ENCODE data around the gene RPL10A. TPM values are rescaled to one million over a fixed set of nuclear protein-coding genes. Genes with fewer than 3 reads are reported as not detected.

The RPL10A gene
- total RNA-seq, 2 experiments from 2014 or later = 1,239 to 1,245 TPM

GRCh38 chr6:35481226-35481625 is 13.0 kb downstream of the RPL10A start:
- Mint-ChIP-seq H3K4me1 (no peaks in the 10 kb centered on the region), H3K9me3 (no peaks in the 10 kb centered on the region), H3K27ac (no peak overlapping the region), H3K36me3 (ENCODE audit: low read depth) (no peaks in the 10 kb centered on the region), H3K4me3 (no peak overlapping the region), H3K27me3 (peaks cover 9% of the 10 kb centered on the region)
- CTCF ChIA-PET = interaction anchor here (0.6 to 1.6 kb wide), 3 partner anchors 10 to 143 kb away, joined by 3 to 4 read pairs (median 4); no protein-coding TSS in a partner anchor
- POLR2A ChIA-PET = interaction anchor here (1.2 to 2.9 kb wide), 2 partner anchors 10 to 12 kb away, joined by 4 to 18 read pairs; no protein-coding TSS in a partner anchor
- DNase-seq = no peak

GRCh38 chr6:35483062-35483461 is 14.9 kb downstream of the RPL10A start:
- CTCF ChIA-PET = interaction anchor here (0.6 kb wide), 1 partner anchor 90 kb away, joined by 3 read pairs; no protein-coding TSS in a partner anchor
- H3K36me3 Mint-ChIP-seq (ENCODE audit: low read depth) = no peaks in the 10 kb centered on the region
- peaks cover 9% of the 10 kb centered on the region for H3K27me3 Mint-ChIP-seq
- POLR2A ChIA-PET = interaction anchor here (1.5 kb wide), 1 partner anchor 15 kb away, joined by 3 read pairs; no protein-coding TSS in a partner anchor
- H3K9me3 Mint-ChIP-seq = no peaks in the 10 kb centered on the region
- H3K27ac Mint-ChIP-seq = no peak overlapping the region
- H3K4me1 Mint-ChIP-seq = peaks cover 6% of the 10 kb centered on the region
- H3K4me3 Mint-ChIP-seq = no peak overlapping the region
- DNase-seq = no peak

- H3K4me1 Mint-ChIP-seq = peaks cover 9% of the 10 kb centered on the region
- H3K36me3 Mint-ChIP-seq (ENCODE audit: low read depth) = no peaks in the 10 kb centered on the region
- no peak for DNase-seq
- H3K4me3 Mint-ChIP-seq = no peak overlapping the region
- CTCF ChIA-PET = no interaction called here
- H3K9me3 Mint-ChIP-seq = no peaks in the 10 kb centered on the region
- H3K27me3 Mint-ChIP-seq = peaks cover 9% of the 10 kb centered on the region
- POLR2A ChIA-PET = interaction anchor here (1.5 to 1.7 kb wide), 2 partner anchors 9 to 16 kb away, joined by 3 to 7 read pairs; no protein-coding TSS in a partner anchor
- no peak overlapping the region for H3K27ac Mint-ChIP-seq
These were observed 15.3 kb downstream of the RPL10A start for GRCh38 chr6:35483490-35483889.

DNA sequence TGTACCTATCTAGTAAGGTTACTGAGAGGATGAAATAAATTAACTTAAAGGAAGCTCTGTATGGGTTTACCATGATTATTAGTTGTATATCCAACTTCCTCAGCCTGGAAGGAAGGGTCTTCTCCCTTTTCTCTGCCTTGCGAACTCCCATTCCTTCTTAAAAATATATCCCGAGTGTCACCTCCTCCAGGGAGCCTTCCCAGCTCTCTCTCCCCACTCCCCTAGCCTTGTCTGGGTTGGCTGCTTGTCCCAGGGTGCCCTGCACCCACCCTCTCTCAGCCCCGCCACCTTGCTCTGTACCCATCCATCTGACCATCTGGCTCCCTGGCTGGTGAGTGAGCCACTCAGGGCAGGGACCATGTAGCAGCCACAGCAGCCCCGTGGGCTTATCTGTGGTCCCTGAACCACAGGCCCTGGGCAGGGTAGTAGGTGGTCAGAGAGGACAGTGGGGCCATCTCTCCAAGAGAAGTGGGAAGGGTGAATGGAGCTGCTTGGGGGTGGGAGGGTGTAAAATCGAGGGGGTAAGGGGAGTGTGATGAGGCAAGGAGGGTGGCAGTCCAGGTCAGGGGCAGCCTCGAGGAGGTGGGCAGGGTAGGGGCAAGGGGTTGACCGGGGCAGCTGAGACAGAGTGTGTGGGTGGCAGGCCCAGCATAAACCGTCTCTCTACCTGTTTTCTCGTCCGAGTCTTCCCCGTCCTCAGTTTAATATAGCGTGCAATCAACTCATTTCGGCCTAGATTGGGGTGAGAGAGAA is 15.9 kb downstream of the RPL10A start:
- Mint-ChIP-seq H3K27me3 (peaks cover 9% of the 10 kb centered on the region), H3K4me1 (peaks cover 9% of the 10 kb centered on the region), H3K27ac (no peak overlapping the region), H3K4me3 (no peak overlapping the region), H3K9me3 (no peaks in the 10 kb centered on the region), H3K36me3 (ENCODE audit: low read depth) (no peaks in the 10 kb centered on the region)
- ChIA-PET POLR2A (interaction anchor here (1.2 to 1.7 kb wide), 2 partner anchors 9 to 14 kb away, joined by 3 to 7 read pairs; no protein-coding TSS in a partner anchor), CTCF (no interaction called here)
- DNase-seq = no peak

DNA sequence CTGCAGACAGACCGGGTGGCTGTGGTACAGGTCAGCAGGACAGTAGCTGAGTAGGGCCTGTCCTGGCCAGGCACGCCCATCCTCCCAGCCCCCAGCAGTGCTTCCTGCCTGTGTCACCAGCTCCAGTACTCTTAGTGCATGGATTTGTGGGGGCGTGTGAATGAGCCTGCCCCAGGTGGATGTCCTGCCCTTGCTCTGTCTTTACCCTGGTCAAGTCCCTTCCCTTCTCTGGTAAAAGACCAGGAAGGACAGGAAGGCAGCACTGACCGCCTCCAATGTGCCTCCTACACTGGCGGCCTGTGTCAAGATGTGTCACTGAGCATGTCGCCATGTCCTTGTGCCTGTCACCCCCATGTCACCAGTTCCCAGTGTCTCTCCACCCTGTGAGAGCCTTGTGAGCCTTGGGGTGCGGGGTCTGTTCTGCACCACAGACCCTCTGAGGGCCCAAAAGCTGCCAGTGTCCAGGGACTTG is 16.8 kb downstream of the RPL10A start:
- H3K36me3 Mint-ChIP-seq (ENCODE audit: low read depth) = no peaks in the 10 kb centered on the region
- H3K4me3 Mint-ChIP-seq = no peak overlapping the region
- ChIA-PET CTCF (no interaction called here), POLR2A (interaction anchor here (1.1 to 1.7 kb wide), 3 partner anchors 10 to 13 kb away, joined by 3 to 7 read pairs (median 3); no protein-coding TSS in a partner anchor)
- peaks cover 9% of the 10 kb centered on the region for H3K27me3 Mint-ChIP-seq
- H3K4me1 Mint-ChIP-seq = peaks cover 9% of the 10 kb centered on the region
- no peak overlapping the region for H3K27ac Mint-ChIP-seq
- no peak for DNase-seq
- no peaks in the 10 kb centered on the region for H3K9me3 Mint-ChIP-seq

GRCh38 chr6:35485402-35485877 is 17.2 kb downstream of the RPL10A start:
- DNase-seq = no peak
- POLR2A ChIA-PET = interaction anchor here (1.1 to 1.7 kb wide), 3 partner anchors 11 to 14 kb away, joined by 3 to 7 read pairs (median 3); no protein-coding TSS in a partner anchor
- Mint-ChIP-seq H3K4me3 (no peak overlapping the region), H3K27me3 (peaks cover 9% of the 10 kb centered on the region), H3K9me3 (no peaks in the 10 kb centered on the region), H3K4me1 (peaks cover 9% of the 10 kb centered on the region), H3K36me3 (ENCODE audit: low read depth) (no peaks in the 10 kb centered on the region), H3K27ac (no peak overlapping the region)
- CTCF ChIA-PET = no interaction called here

DNA sequence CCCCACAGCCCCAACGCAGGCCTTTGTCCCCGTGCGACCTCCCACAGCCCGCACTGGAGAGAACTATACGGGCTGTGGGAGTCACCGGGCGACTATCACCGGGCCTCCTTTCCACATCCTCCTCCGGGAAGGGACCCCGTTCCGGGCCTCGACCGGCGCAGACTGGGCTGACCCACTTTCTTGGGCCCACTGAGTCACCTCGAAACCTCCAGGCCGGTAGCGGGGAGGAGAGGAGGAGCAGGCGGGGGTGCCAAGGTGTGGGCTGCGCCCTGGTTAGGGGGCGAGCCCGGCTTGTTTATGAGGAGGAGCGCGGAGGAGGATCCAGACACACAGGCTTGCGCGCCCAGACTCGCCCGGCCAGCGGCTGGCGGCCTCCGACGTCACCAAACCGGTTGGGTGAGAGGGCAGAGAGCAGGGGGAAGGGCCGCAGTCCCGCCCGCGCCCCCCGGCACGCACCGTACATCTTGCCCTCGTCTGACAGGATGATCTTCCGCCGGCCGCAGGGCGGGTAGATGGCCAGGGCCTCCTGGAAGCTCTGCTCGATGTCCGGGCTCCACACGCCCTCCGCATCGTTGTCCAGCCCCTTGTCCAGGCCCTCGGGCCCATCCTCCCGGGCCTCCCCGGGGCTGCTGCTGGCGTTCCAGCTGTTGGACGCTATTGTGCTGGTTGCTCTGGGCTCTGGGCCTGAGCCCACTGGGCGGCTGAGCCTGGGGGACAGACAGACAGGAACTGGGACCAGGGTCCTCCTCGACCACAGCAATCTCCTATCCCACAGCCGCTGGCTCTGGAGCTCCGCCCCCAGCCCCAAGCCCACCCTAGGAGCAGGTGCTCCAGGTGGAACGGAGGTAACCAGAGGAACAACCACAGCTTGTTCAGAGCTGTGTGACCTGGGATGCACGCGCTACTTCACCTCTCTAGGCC is 18.1 kb downstream of the RPL10A start:
- no peak overlapping the region for H3K27ac Mint-ChIP-seq
- H3K9me3 Mint-ChIP-seq = no peaks in the 10 kb centered on the region
- DNase-seq = no peak
- H3K36me3 Mint-ChIP-seq (ENCODE audit: low read depth) = no peaks in the 10 kb centered on the region
- POLR2A ChIA-PET = interaction anchor here (1.2 kb wide), 1 partner anchor 8 kb away, joined by 3 read pairs; no protein-coding TSS in a partner anchor
- H3K4me3 Mint-ChIP-seq = no peak overlapping the region
- CTCF ChIA-PET = interaction anchor here (0.5 to 0.9 kb wide), 2 partner anchors 19 to 51 kb away, joined by 3 to 4 read pairs; no protein-coding TSS in a partner anchor
- H3K27me3 Mint-ChIP-seq = peaks cover 3% of the 10 kb centered on the region
- H3K4me1 Mint-ChIP-seq = peaks cover 9% of the 10 kb centered on the region

DNA sequence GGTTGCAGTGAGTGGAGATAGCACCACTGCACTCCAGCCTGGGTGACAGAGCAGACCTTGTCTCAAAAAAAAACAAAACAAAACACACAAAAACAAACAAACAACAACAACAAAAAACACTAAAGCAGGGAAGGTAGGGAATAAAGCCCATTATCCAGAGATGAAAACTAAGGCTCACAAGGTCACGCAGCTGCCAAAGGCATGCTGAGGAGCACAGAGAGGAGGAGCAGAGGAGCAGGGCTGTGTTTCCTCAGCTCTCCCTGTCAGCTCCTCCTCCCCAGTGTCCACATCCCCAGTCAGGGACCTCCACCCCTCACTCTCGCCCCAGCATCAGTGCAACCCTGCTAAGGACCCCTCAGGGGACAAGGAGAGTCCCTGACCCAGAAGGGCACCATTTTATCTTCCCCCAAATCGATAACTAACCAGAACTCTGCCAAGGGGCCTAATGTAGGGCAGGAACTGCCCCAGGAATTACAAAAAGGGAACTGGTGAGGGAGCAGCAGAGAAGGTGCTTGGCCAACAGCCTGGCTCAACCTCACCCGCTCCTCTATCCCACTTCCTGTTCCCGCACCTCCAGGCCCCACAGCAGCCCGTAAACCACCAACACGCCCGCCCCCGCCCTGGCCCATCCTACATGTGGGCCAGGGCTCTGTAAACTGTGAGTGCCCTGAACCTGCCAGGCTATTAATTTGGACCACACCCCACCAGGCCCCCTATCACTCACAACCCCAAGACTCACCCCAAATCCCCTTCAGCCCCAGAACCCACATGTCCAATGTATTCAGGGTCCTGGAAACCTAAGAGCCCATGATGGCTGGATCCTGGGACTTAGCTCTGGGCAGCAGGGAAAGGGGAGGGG is 19.7 kb downstream of the RPL10A start:
- H3K27me3 Mint-ChIP-seq = no peaks in the 10 kb centered on the region
- ChIA-PET POLR2A (interaction anchor here (1.2 to 1.4 kb wide), 2 partner anchors 10 to 13 kb away, joined by 3 read pairs; no protein-coding TSS in a partner anchor), CTCF (interaction anchor here (0.9 kb wide), 1 partner anchor 20 kb away, joined by 4 read pairs; no protein-coding TSS in a partner anchor)
- H3K9me3 Mint-ChIP-seq = no peaks in the 10 kb centered on the region
- no peaks in the 10 kb centered on the region for H3K36me3 Mint-ChIP-seq (ENCODE audit: low read depth)
- H3K4me3 Mint-ChIP-seq = no peak overlapping the region
- H3K4me1 Mint-ChIP-seq = peaks cover 9% of the 10 kb centered on the region
- no peak overlapping the region for H3K27ac Mint-ChIP-seq
- DNase-seq = no peak

- Mint-ChIP-seq H3K4me3 (no peak overlapping the region), H3K36me3 (ENCODE audit: low read depth) (no peaks in the 10 kb centered on the region), H3K27me3 (no peaks in the 10 kb centered on the region), H3K4me1 (peaks cover 9% of the 10 kb centered on the region), H3K27ac (no peak overlapping the region), H3K9me3 (no peaks in the 10 kb centered on the region)
- ChIA-PET POLR2A (interaction anchor here (1.4 kb wide), 1 partner anchor 13 kb away, joined by 3 read pairs; no protein-coding TSS in a partner anchor), CTCF (no interaction called here)
- no peak for DNase-seq
These were observed 20.3 kb downstream of the RPL10A start for GRCh38 chr6:35488517-35488862.

- H3K27ac Mint-ChIP-seq = no peak overlapping the region
- H3K4me1 Mint-ChIP-seq = peaks cover 12% of the 10 kb centered on the region
- no peak overlapping the region for H3K4me3 Mint-ChIP-seq
- no peaks in the 10 kb centered on the region for H3K36me3 Mint-ChIP-seq (ENCODE audit: low read depth)
- H3K27me3 Mint-ChIP-seq = no peaks in the 10 kb centered on the region
- H3K9me3 Mint-ChIP-seq = no peaks in the 10 kb centered on the region
- no peak for DNase-seq
- ChIA-PET POLR2A (interaction anchor here (1.4 kb wide), 1 partner anchor 14 kb away, joined by 3 read pairs; no protein-coding TSS in a partner anchor), CTCF (interaction anchor here (1.1 kb wide), 1 partner anchor 248 kb away, joined by 3 read pairs; the partner anchor contains the start of gene ARMC12)
These were observed 20.9 kb downstream of the RPL10A start for GRCh38 chr6:35489066-35489465.

- H3K36me3 Mint-ChIP-seq (ENCODE audit: low read depth) = no peaks in the 10 kb centered on the region
- peaks cover 4% of the 10 kb centered on the region for H3K27me3 Mint-ChIP-seq
- POLR2A ChIA-PET = no interaction called here
- DNase-seq = no peak
- CTCF ChIA-PET = interaction anchor here (1.1 kb wide), 1 partner anchor 246 kb away, joined by 3 read pairs; the partner anchor contains the start of gene ARMC12
- H3K4me3 Mint-ChIP-seq = no peak overlapping the region
- no peak overlapping the region for H3K27ac Mint-ChIP-seq
- H3K4me1 Mint-ChIP-seq = peaks cover 15% of the 10 kb centered on the region
- no peaks in the 10 kb centered on the region for H3K9me3 Mint-ChIP-seq
These were observed 22.0 kb downstream of the RPL10A start for GRCh38 chr6:35489995-35490791.

Data from activated CD4-positive, alpha-beta memory T cell treated with anti-CD3 and anti-CD28 coated beads, Interleukin-2, amount 10 ng/mL, durations not matched to agents 7 days and 5 days (primary cell).